Activated CD8-positive, alpha-beta memory T cell treated with anti-CD3 and anti-CD28 coated beads for 36 hours (primary cell): Measurements from ENCODE around the gene ARHGAP8. TPM values are rescaled to one million over a fixed set of nuclear protein-coding genes. Genes with fewer than 3 reads are reported as not detected.
"Not testable (repeated sequence)": the region's sequence is repeated elsewhere in the genome, so short reads cannot be mapped to it uniquely, and the experiment has no call there.

Source experiments
- CTCF ChIA-PET: fragments of 350-600 bp; sonication (Branson Sonifier 250); formaldehyde crosslinking; loops from one replicate; lab custom pipeline; 2021; ENCODE audit warnings: antibody characterized with exemption; lab: Charles Lee
- POLR2A ChIA-PET: fragments of 350-600 bp; sonication (Branson Sonifier 250); formaldehyde crosslinking; loops from one replicate; lab custom pipeline; 2021; ENCODE audit warnings: antibody characterized with exemption; lab: Charles Lee
- total RNA-seq, 2 experiments: library from RNA; stranded (reverse); gene quantifications; one replicate each; pipeline ENCODE4 v1.2.3, GENCODE V29; 2021

ARHGAP8 gene
- total RNA-seq, 2 experiments from 2014 or later, result 0.82 to 1.1 TPM

- ChIA-PET POLR2A (no interaction called here), CTCF (interaction anchor here (0.6 kb wide), 1 partner anchor 15 kb away, joined by 3 read pairs; no protein-coding TSS in a partner anchor)
Observed at GRCh38 chr22:44787832-44788231, 35.5 kb downstream of the ARHGAP8 start.

GRCh38 chr22:44793106-44793505, 40.7 kb downstream of the ARHGAP8 start:
- ChIA-PET CTCF (no interaction called here), POLR2A (no interaction called here)

GRCh38 chr22:44793506-44794172, 41.3 kb downstream of the ARHGAP8 start:
- POLR2A ChIA-PET, result no interaction called here
- CTCF ChIA-PET, result no interaction called here

- ChIA-PET POLR2A (interaction anchor here (0.5 kb wide), 1 partner anchor 1494 kb away, joined by 9 read pairs; no protein-coding TSS in a partner anchor), CTCF (no interaction called here)
Observed at GRCh38 chr22:44795701-44796630, 43.6 kb downstream of the ARHGAP8 start.

GRCh38 chr22:44797181-44797725, 44.9 kb downstream of the ARHGAP8 start:
- ChIA-PET POLR2A (no interaction called here), CTCF (no interaction called here)

GRCh38 chr22:44799077-44799945, 46.9 kb downstream of the ARHGAP8 start:
- ChIA-PET POLR2A (no interaction called here), CTCF (no interaction called here)

GRCh38 chr22:44799946-44800634, 47.7 kb downstream of the ARHGAP8 start:
- POLR2A ChIA-PET, CTCF ChIA-PET: not testable (repeated sequence)

- POLR2A ChIA-PET, result no interaction called here
Observed at GRCh38 chr22:44801476-44801875, 49.1 kb downstream of the ARHGAP8 start.

GRCh38 chr22:44802071-44802700, 49.8 kb downstream of the ARHGAP8 start:
- ChIA-PET CTCF (no interaction called here), POLR2A (no interaction called here)

More at GRCh38 chr22:44801476-44801875, 49.1 kb downstream of the ARHGAP8 start:
- CTCF ChIA-PET, result no interaction called here

- ChIA-PET CTCF (no interaction called here), POLR2A (no interaction called here)
Observed at GRCh38 chr22:44802956-44803355, 50.6 kb downstream of the ARHGAP8 start.

GRCh38 chr22:44804327-44804726, 52.0 kb downstream of the ARHGAP8 start:
- CTCF ChIA-PET, result no interaction called here
- POLR2A ChIA-PET, result no interaction called here

GRCh38 chr22:44805711-44806110, 53.3 kb downstream of the ARHGAP8 start:
- CTCF ChIA-PET, result no interaction called here

GRCh38 chr22:44807232-44807631, 54.9 kb downstream of the ARHGAP8 start:
- ChIA-PET POLR2A (no interaction called here), CTCF (no interaction called here)

More at GRCh38 chr22:44805711-44806110, 53.3 kb downstream of the ARHGAP8 start:
- POLR2A ChIA-PET, result no interaction called here

- ChIA-PET POLR2A (no interaction called here), CTCF (no interaction called here)
Observed at GRCh38 chr22:44807915-44808690, 55.7 kb downstream of the ARHGAP8 start.

GRCh38 chr22:44809456-44809855, 57.1 kb downstream of the ARHGAP8 start:
- CTCF ChIA-PET, result no interaction called here
- POLR2A ChIA-PET, result no interaction called here

GRCh38 chr22:44811141-44811540, 58.8 kb downstream of the ARHGAP8 start:
- ChIA-PET CTCF (no interaction called here), POLR2A (no interaction called here)

GRCh38 chr22:44813416-44813815, 61.0 kb downstream of the ARHGAP8 start:
- POLR2A ChIA-PET, result no interaction called here
- CTCF ChIA-PET, result no interaction called here
